Measurements from ENCODE around the gene FERD3L.

DNA sequence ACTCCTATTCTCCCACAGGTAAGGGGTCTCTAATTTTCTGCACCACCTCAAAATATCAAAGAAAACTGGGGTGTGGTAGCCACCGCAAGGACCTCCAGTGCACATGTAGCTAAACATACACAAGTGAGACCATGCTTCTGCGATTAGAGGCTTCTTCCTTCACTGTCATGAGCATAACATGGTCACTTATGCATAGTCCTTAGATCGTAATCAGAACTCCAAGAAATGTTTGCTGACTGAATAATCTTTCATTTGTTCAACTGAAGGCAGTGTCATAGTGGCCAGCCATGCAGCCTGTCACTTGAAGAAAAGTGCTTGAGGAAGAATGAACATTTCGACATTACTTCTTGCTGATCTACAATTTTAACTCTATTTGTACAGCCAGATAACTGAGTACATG is 42.3 kb downstream of the FERD3L start:
- TF ChIP-seq, protein P1, sequence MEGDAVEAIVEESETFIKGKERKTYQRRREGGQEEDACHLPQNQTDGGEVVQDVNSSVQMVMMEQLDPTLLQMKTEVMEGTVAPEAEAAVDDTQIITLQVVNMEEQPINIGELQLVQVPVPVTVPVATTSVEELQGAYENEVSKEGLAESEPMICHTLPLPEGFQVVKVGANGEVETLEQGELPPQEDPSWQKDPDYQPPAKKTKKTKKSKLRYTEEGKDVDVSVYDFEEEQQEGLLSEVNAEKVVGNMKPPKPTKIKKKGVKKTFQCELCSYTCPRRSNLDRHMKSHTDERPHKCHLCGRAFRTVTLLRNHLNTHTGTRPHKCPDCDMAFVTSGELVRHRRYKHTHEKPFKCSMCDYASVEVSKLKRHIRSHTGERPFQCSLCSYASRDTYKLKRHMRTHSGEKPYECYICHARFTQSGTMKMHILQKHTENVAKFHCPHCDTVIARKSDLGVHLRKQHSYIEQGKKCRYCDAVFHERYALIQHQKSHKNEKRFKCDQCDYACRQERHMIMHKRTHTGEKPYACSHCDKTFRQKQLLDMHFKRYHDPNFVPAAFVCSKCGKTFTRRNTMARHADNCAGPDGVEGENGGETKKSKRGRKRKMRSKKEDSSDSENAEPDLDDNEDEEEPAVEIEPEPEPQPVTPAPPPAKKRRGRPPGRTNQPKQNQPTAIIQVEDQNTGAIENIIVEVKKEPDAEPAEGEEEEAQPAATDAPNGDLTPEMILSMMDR (optimal IDR thresholded peaks at IDR 0.05 in 1 of 3, IDR thresholded peaks at IDR 0.05 in 1 of 3, conservative IDR thresholded peaks at IDR 0.05 in 1 of 3; ENCODE audit: extremely low read depth in 1 of 3, insufficient read depth in 2 of 3, low read length in 3 of 3) = no peak
- TF ChIP-seq EZH2 (IDR thresholded peaks at IDR 0.05; ENCODE audit: low read length) = no peak

Data from keratinocyte (primary cell).